Kasumi-1 (cell line): Measurements from ENCODE around the gene RNFT2.
"Not testable (repeated sequence)": the region's sequence is repeated elsewhere in the genome, so short reads cannot be mapped to it uniquely, and the experiment has no call there.

Experiments
- DNase-seq, 2 experiments: peaks; one replicate each; lab custom pipeline; 2025; lab: John Stamatoyannopoulos, UW

The RNFT2 gene

DNA sequence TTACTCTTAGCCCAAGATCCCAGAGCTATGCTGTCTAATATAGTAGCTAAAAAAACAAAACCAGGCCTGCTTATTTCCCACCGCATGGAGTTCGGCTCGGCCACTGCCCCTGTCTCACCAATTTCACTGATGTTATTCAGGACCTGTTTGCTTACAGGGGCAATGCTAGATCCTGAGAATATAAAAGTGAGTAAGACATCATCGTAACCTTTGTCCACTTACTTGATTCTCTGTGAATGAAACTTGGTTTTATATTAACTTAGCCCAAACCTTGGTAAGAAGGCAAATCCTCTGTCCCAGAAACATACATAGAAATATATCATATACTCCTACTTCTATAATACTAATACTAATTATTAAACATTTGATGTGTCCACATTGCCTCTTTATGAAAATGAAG, 56.6 kb downstream of the RNFT2 start:
- no peak for DNase-seq

DNA sequence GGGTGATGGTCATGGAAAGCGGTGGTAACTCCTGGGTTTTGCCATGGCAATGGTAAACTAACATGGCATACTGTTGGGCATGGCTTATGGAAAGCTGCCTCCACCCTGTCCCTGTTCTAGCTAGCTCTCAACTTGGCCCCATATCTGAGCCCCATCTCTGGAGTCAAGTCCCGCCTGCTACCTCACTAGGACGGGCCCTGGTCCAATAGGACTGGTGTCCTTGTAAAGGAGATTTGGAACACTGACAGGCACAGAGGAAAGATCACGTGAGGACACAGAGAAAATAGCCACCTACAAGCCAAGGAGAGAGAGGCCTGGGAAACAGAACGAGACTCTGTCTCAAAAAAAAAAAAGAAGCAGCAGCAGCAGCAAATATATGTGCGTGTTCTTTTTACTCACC, 59.8 kb downstream of the RNFT2 start:
- DNase-seq: no peak

DNA sequence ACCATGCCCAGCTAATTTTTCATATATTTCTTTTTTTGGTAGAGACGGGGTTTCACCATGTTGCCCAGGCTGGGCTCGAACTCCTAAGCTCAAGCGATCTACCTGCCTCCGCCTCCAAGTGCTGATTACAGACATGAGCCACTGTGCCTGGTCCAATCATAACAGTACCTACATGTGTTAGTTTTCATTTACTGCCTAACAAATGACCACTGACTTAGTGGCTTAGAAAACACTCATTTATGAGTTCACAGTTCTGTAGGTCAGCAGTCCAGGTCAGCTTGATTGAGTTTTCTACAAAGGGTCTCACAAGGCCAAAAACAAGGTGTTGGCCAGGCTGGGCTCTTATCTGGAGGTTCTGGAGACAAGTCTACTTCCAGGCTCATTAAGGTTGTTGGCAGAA, 60.6 kb downstream of the RNFT2 start:
- no peak for DNase-seq

DNA sequence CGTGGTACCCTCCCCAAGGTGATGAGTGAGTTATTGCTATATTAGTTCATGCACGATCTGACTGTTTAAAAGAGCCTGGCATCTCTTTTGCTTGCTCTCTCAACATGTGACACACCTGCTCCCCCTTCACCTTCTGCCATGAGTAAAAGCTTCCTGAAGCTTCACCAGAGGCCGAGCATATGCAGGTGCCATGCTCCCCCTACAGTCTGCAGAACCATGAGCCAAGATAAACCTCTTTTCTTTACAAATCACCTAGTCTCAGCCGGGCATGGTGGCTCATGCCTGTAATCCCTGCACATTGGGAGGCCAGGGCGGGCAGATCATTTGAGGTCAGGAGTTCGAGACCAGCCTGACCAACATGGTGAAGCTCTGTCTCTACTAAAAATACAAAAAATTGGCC, 61.8 kb downstream of the RNFT2 start:
- no peak for DNase-seq

DNA sequence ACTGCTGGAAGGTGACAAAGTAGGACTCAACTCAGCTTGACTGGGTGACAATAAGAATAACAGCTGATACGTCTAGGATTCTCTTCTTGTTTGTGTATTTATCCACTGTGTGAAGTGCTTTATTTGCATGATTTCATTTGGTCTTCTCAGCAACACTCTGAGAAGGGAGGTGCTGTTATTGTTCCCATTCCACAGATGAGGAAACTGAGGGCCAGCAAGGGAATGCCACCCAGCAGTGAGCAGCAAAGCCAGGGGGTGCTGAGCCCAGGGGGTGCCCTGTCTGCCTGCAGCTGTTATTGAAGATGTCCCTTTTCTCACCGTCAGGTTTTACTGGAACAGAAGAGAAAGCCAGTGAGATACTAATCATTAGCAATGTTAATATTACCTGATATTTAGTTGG, 62.8 kb downstream of the RNFT2 start:
- DNase-seq: no peak

DNA sequence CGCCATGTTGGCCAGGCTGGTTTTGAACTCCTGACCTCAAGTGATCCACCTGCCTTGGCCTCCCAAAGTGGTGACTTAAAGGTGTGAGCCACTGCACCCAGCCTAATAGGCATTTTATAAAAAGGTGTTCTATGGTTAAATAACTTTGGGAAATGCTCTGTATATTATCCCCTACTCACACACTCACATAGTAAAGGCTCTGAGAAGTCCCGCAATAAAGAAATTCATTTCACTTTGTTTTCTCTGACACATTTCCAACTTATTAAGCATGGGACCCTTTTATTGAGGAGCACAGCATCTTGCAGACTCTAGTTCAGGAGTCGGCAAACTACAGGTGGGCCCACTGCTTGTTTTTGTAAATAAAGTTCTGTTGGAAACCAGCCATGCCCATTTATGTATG, 63.9 kb downstream of the RNFT2 start:
- DNase-seq: no peak

DNA sequence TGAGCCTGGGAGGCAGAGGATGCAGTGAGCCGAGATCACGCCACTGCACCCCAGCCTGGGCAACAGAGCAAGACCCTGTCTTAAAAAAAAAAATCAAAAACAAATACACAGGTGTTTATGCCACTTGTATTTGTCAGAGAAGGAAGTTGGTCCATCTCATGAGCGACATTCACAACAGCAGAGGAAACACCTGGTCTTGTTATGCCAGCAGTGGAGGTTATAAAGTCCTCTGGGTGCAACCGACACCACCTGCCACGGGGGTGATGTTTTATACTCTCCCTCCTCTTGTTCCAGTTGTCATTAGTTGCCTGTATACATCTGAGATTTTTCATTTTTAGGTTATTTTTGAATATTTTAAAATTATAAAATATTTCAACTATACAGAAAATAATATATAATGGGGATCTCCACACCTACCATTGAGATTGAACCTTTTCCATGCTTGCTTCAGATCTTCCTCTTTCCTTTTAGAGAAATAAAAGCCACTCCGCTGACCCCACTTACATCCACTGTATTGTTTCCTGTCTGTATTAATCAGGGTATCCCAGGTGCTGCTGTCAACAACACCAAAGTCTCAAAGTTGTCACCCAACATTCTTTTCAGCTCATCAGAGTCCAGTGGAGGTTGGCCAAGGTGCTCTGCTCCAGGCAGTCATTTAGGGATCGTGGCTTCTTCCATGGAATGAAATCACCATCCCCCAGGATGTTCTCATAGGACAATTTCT, 65.1 kb downstream of the RNFT2 start:
- DNase-seq: no peak

DNA sequence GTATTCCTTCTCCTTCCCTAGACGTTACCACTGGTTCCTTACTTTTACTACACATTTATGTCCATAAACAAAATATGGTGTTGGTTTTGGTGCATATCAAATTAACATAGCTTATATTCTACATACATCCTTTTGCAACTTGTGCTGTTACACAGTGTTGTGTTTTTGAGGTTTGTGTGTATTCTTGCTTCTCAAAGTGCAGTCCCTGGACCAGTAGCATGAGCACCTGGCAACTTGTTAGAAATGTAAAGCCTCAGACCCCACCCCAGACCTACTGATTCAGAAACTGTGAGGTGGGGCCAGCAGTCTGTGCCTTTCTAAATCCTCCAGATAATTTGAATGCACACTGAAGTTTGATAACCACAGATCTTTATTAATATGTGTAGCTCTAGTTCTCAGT, 65.9 kb downstream of the RNFT2 start:
- DNase-seq: no peak

DNA sequence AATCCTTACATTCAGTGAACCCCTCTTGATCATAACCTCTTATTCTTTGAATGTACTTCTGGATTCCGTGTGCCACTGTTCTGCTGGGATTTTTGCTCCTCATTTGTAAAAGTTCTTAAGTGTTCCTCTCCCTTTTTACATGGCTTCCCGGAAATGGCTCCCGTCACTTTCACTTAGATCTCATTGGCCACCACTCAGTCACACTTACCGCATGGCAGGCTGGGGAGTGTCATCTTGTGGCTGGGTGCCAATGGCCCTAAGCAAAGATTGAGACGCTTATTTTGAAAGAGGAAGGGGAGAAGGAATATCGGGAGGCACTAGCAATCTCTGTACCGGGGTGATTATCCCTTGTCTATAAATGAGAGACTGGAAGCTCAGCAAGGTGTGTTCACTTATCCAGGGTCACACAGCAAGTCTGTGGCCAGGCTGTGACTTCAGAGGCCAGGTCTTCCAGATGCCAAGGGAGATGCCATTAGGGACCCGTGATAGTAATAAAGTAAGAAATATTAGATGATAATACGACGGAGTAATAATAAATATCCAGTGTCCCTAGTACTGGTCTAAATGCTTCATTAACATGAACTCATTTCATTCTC, 68.8 kb downstream of the RNFT2 start:
- no peak for DNase-seq

DNA sequence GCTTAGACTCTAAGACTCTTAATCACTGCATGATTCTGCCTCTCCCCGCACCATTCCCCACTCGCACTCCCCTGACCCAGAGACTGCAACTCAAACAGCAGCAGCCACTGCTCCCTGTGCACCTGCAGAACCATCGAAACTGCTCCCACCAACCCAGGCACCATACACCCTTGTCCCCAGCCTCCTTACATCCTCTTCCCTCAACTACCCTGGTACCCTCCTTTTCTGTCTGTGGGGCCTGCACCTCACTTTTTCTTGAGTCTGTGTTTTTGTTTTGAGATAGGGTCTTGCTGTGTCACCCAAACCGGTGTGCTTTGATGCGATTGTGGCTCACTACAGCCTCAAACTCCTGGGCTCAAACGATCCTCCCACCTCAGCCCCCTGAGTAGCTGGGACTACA, 69.4 kb downstream of the RNFT2 start:
- no peak for DNase-seq

DNA sequence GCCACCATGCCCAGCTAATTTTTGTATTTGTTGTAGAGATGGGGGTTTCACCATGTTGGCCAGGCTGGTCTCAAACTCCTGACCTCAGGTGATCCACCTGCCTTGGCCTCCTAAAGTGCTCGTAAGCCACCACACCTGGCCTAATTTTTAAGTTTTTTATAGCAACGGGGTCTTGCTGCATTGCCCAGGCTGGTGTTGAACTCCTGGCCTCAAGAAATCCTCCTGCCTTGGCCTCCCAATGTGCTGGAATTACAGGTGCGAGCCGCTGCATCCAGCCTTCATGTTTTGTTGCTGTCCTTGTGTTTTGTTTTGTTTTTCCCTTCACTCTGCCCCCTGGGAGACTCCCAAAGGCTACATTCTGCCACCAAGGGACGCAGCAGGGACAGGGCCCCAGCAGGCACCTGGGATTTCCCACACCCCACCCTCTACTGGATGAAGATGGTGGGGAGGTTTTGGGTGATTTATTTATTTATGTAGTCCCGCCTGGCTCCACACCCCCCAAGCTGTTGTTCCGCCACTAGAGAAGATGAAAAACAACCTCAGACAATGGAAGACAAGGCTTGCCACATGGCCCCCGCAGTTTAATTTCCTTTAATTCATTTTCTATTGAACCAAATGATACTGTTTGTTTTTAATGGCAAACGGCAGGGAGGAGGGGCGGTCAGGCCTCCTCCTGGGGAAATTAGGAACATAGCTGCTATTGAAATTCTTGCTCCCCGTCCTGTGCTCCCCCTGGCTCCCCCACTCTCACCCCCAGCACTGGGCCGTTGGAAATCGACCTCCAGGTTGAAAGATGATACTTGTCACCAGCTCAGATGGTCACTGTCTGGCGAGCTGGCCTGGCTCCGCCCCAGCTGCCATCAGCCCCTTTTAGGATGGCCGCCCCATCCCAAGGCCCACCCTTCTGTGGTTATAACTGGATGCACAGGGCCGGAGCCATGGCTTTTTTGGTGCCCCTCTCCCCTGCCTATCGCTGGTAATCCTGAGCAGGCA, 70.3 kb downstream of the RNFT2 start:
- no peak for DNase-seq

DNA sequence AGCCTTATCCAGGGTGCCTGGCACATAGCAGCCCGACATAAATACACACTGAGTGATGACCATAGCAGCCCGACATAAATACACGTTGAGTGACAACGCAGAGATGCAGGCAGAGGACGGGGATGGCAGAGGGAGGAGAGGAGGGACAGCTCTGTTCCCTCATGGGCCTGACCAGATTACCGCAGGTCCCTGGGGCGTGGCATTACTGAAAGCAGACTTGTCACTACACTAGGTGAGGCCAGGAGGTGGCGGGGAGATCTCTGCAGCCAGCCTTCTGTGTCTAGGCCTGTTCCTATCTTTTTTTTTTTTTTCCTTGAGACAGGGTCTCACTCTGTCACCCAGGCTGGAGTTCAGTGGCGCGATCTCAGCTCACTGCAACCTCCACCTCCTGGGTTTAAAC, 74.1 kb downstream of the RNFT2 start:
- no peak for DNase-seq

DNA sequence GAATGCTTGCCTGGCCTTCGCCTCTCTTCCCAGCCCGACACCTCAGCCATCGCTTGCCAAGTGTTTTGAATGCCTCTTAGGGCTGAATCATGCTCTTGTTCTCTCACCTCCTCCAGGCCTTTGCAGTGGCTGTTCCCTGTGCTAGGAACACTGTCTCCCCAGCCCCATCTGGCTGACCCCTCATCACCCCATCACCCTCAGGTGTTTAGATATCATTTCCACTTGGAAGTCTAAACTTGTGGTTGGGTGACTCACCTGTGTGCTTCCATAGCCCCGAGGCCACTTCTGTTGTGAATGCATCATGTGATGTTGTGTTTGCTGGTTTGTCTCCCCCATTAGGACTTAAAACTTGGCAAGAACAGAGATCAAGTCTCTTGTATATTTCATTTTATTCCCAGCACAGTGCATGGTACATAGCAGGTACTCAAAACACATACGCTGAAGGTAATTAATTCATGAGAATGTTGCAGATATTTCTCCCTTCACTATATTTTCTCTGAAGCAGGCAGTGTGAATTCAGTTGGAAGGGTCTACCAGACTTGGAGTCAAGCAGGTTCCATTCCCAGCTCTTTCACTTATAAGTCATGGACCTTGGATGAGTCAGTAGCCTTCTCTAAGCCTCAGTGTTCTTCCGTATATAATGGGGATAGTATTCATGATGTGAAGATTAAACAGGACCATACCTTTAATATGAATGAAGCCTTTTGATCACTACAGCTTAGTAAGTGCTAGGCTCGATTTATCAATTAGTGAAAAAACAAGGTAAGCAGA, 75.3 kb downstream of the RNFT2 start:
- no peak for DNase-seq

DNA sequence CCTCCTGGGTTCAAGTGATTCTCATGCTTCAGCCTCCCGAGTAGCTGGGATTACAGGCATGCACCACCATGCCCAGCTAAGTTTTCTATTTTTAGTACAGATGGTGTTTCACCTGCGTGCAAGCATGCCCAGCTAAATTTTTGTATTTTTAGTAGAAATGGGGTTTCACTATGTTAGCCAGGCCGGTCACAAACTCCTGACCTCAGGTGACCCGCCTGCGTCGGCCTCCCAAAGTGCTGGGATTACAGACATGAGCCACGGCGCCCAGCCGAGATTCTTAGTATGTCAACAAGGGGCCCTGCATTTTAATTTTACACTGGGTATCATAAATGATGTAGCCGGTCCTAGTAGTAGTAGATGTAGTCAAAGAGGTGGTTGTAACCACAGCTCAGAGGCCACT, 76.7 kb downstream of the RNFT2 start:
- not testable (repeated sequence) for DNase-seq

DNA sequence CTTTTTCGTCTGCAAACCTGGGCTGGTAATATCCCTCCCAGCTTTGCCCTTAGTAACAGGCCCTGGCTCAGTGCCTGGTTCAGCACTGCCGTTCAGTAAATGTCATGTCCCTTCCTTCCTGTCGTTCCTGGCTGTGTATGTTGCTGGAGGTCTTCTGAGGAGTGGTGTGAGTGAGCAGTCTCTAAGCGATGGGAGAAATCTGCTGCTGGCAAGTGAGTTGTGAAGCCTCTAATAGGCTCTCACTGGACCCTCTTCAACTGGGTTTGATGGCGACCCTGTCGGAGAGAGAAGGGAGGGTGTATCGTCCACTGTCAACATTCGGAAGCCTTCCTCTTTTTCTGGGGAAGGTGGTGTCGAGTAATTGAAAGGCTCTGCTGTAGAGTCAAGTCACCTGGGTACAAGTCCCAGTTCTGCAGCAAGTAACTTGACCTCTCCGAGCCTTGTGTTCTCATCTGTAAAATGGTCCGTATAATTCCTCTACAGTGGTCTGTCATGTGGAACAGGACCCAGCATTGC, 80.3 kb downstream of the RNFT2 start:
- DNase-seq: peak; percentile 59 to 62

DNA sequence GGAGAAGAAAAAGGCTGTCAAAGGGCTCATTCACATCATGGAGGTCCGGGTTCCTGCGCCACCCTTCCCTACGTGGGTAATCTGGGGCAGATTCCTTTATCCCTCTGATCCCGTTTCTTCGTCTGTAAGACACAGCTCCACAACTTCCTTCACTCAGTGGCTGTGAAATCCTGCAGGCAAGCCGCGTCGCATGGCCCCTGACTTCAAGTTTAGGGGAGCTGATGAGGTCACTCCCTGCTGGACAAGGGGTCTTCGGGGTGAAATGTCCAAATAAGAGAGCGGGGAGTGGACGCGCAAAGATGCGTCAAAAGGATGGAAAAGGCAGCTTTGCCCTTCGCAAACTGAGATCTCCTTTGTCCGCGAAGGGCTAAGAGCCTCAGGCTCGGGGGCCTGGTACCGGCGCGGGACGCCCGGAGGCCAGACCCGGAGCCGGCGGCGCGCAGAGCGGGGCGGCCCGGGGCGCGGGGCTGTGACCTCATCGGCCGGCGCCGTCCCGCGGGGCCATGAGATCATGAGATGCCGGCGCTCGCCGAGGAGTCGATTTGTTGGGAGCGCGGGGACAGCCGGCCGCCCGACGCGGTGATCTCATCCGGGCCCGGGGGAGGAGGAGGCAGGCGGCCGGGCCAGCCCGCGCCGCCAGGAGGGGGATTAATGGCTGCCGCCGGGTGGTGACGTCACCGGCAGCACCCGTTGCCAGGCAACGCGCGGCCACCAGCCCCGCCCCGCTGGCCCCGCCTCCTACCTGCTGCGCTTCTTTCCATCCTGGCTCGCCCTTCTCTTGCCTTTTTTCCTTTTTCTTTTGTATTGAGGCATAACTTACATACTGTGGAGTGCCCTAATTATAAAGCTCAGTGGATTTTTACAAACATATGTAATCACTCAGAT, 81.1 kb downstream of the RNFT2 start:
- peak; percentile 59 to 73 for DNase-seq

DNA sequence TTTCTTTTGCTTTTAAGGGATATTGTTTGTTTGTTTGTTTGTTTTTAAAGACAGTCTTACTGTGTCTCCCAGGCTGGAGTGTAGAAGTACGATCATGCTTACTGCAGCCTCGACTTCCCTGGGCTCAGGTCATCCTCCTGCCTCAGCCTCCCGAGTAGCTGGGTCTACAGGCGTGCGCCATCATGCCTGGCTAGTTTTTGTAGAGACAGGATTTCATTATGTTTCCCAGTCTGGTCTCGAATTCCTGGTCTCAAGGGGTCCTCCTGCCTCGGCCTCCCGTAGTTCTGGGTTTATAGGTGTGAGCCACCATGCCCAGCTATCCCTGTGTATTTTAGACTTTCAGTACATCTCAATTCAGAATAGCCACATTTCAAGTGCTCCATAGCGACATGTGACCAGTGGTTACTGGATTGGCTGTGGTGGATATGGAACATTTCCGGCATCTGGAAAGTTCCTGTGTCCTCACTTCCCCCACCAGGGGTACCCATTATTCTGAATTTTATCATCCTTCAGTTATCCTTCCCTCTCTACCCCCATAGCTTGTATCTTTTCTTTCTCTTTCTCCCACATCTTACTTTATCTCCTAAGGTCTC, 82.0 kb downstream of the RNFT2 start:
- DNase-seq: no peak

DNA sequence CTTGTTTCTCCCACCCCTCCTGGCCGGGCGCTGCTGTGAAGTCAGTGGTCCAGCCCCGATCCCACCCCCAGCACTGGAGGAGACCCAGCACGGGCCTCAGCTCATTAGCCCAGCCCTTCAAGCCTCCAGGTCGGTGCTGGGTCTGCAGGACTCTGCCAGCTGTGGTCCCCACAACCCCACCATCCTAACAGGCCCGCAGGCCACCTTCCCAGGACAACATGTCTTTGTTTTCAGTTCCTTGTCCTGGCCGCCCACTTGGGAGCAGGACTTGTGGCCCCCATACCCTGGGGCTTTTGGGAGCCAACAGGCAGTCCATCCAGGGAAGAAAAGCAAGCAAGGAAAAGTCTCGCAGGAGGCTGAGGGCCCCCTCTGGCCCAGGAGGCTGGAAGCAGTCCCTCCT, 83.2 kb downstream of the RNFT2 start:
- DNase-seq: no peak

DNA sequence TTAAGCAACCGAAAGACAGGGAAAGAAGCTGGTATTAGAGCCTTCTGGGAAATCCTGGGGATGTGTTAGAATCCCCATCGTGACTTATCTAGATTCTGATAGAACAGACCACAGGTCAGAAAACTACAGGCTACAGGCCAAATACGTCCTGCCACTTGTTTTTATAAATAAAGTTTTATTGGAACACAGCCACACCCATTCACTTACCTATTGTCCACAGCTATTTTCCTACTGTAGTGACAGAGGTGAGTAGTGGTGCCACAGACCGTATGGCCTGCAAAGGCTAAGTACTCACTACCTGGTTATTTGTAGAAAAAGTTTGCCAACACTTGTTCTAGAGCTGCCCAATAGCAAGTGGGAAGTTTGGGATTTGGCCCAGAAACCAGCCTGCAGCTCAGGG, 89.3 kb downstream of the RNFT2 start:
- no peak for DNase-seq

DNA sequence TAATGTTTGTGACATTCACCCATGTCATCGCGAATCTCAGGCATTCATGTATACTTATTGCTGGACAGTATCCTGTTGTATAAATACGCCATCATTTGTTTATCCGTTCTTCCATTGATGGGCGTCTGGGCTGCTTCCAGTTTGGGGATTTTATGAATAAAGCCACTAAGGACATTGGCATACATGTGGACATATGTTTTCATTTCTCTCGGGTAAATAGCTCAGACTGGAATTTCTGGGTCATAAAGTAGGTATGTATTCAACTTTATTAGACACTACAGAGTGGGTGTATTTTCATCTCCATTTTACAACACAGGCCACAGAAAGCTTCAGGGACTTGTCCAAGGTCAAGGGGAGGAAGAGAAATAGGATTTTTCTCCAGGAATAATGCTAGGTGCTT, 94.2 kb downstream of the RNFT2 start:
- DNase-seq: no peak
